ENCODE measurements around the gene SAMD3.

- TF ChIP-seq CTCF (IDR thresholded peaks at IDR 0.05): no peak
- no peak for TF ChIP-seq POLR2AphosphoS5 (IDR thresholded peaks at IDR 0.05; ENCODE audit: low read depth, low read length)
- no peak for TF ChIP-seq SIN3A (IDR thresholded peaks at IDR 0.05; ENCODE audit: borderline replicate concordance, insufficient read depth, low read depth, low read length)
- TF ChIP-seq TCF7L2 (IDR thresholded peaks at IDR 0.05; ENCODE audit: low read depth, low read length): no peak
These were observed 111.7 kb downstream of the SAMD3 start for GRCh38 chr6:130111031-130111430.

All from Panc1 (cell line).